Suprapubic skin (tissue), 4 donors: ENCODE measurements around the gene CCDC68. TPM values are rescaled to one million over a fixed set of nuclear protein-coding genes. Genes with fewer than 3 reads are reported as not detected.
"Not testable (repeated sequence)": the region's sequence is repeated elsewhere in the genome, so short reads cannot be mapped to it uniquely, and the experiment has no call there.

ENCODE experiments used
- DNase-seq, 2 donors: peaks; one replicate each; pipeline ENCODE4 v3.0.0-alpha.2; 2019; ENCODE audit warnings: low spot score in 2 of 2
- H3K27ac ChIP-seq: fragments of 200-600 bp; sonication (generic); one replicate; pipeline ENCODE4 v1.5.1; 2019
- H3K27me3 ChIP-seq: fragments of 200-600 bp; sonication (generic); one replicate; pipeline ENCODE4 v1.5.1; 2019
- H3K36me3 ChIP-seq: fragments of 200-600 bp; sonication (generic); one replicate; pipeline ENCODE4 v1.5.1; 2019
- H3K4me1 ChIP-seq: fragments of 200-600 bp; sonication (generic); one replicate; pipeline ENCODE4 v1.5.1; 2019
- H3K4me3 ChIP-seq: fragments of 200-600 bp; sonication (generic); one replicate; pipeline ENCODE4 v1.5.1; 2019; ENCODE audit warnings: mild to moderate bottlenecking
- H3K9me3 ChIP-seq: fragments of 200-600 bp; sonication (generic); one replicate; pipeline ENCODE4 v1.5.1; 2019
- EP300 ChIP-seq: sonication (generic); formaldehyde crosslinking; IDR thresholded peaks from one replicate; pipeline ENCODE4 v1.6.1; 2017; ENCODE audit warnings: antibody characterized with exemption
- POLR2A ChIP-seq, 2 donors: fragments of 450-650 bp; IDR thresholded peaks; one replicate each; pipeline ENCODE4 v1.6.1; 2017; ENCODE audit warnings: antibody characterized with exemption in 2 of 2, mild to moderate bottlenecking in 2 of 2, moderate library complexity in 2 of 2
- POLR2AphosphoS5 ChIP-seq, 3 donors: sonication (generic); formaldehyde crosslinking; IDR thresholded peaks; one replicate each; pipeline ENCODE4 v1.6.1; 2017; ENCODE audit warnings: antibody characterized with exemption in 3 of 3
- WGBS: methylation state at CpG from one replicate; pipeline ENCODE4 v1.1.5; 2018; 5-methylcytosine and 5-hydroxymethylcytosine counted together
- total RNA-seq, 4 donors: library from RNA; depleted of rRNA; stranded (reverse); fragments of >200 nt; gene quantifications; one replicate each; pipeline ENCODE4 v1.1.0, GENCODE V29; 2016
- TF ChIP-seq, protein P1 (sequence below), 2 donors: fragments of 200-600 bp in 1 of 2; fragments of 450-650 bp in 1 of 2; sonication (generic) in 1 of 2; IDR thresholded peaks; one replicate each; pipeline ENCODE4 v1.5.1; 2016 to 2019; ENCODE audit warnings: antibody characterized with exemption in 2 of 2, mild to moderate bottlenecking in 1 of 2, moderate library complexity in 1 of 2

The CCDC68 gene
- total RNA-seq, 4 donors from 2014 or later, result 0.19 to 3.9 (median 1.4) TPM

DNA sequence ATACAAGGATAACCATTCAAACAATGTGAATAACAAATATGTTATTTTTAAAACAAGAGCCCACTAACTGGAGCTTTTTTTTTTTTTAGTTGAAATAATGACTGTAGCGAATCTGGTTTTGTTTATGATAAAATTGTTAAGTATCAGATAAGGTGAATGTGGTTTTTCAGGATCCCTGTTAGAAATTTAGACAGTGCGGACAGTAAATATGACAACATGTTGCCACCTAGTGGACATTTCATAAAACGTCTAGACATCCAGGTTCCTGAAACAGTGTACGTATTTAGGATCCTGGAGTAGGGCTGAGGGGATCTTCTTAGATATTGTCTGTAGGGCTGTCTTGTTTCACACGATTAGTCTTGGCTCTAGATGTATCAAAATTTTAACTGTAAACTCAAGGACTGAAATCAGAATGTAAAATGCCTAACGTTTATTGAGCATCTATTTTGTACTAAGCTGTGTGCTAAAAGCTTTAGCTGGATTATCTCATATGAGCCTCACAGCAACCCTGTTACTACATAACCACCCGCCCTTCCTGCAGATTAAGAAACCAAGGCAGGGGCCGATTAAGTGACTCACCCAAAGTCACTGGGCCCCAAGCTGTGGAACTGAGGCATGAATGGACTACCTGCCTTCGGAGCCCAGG lies 23.9 kb upstream of the CCDC68 start:
- Histone ChIP-seq H3K27ac (no peak overlapping the region), H3K4me3 (no peak overlapping the region), H3K27me3 (no peaks in the 10 kb centered on the region), H3K9me3 (no peaks in the 10 kb centered on the region), H3K4me1 (no peaks in the 10 kb centered on the region), H3K36me3 (no peaks in the 10 kb centered on the region)
- no peak for TF ChIP-seq POLR2A (IDR thresholded peaks at IDR 0.05)
- TF ChIP-seq, protein P1, sequence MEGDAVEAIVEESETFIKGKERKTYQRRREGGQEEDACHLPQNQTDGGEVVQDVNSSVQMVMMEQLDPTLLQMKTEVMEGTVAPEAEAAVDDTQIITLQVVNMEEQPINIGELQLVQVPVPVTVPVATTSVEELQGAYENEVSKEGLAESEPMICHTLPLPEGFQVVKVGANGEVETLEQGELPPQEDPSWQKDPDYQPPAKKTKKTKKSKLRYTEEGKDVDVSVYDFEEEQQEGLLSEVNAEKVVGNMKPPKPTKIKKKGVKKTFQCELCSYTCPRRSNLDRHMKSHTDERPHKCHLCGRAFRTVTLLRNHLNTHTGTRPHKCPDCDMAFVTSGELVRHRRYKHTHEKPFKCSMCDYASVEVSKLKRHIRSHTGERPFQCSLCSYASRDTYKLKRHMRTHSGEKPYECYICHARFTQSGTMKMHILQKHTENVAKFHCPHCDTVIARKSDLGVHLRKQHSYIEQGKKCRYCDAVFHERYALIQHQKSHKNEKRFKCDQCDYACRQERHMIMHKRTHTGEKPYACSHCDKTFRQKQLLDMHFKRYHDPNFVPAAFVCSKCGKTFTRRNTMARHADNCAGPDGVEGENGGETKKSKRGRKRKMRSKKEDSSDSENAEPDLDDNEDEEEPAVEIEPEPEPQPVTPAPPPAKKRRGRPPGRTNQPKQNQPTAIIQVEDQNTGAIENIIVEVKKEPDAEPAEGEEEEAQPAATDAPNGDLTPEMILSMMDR (IDR thresholded peaks at IDR 0.05), result peak; percentile 35 to 42
- 23% methylated on average over 9 of the region's 9 CpGs for WGBS
- DNase-seq, result no peak

DNA sequence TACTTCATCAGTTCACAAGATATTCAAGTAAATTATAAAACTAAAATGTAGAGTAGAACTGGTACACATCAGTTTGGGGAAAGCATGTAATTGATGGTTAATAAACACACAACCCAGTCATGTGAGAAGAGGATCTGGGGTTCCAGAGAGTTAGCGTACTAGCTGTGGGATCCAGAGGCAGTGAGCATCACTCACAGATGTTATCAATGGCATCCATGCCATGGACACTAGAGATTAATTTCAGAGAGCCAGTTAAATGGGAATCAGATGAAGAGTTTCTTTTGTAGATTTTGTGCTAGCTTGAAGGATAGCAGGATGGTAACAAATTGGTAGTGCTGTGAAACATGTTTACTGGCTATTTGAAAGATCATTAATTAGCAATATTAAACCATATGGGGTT lies 21.8 kb upstream of the CCDC68 start:
- WGBS, result 84% methylated on average over 1 of the region's 1 CpG
- no peak for DNase-seq
- TF ChIP-seq POLR2A (IDR thresholded peaks at IDR 0.05), result no peak
- TF ChIP-seq, protein P1 (IDR thresholded peaks at IDR 0.05), result no peak
- TF ChIP-seq EP300, result no peak
- no peak for TF ChIP-seq POLR2AphosphoS5 (IDR thresholded peaks at IDR 0.05)
- Histone ChIP-seq H3K27me3 (no peaks in the 10 kb centered on the region), H3K36me3 (no peaks in the 10 kb centered on the region), H3K4me3 (no peak overlapping the region), H3K27ac (no peak overlapping the region), H3K4me1 (no peaks in the 10 kb centered on the region), H3K9me3 (no peaks in the 10 kb centered on the region)

DNA sequence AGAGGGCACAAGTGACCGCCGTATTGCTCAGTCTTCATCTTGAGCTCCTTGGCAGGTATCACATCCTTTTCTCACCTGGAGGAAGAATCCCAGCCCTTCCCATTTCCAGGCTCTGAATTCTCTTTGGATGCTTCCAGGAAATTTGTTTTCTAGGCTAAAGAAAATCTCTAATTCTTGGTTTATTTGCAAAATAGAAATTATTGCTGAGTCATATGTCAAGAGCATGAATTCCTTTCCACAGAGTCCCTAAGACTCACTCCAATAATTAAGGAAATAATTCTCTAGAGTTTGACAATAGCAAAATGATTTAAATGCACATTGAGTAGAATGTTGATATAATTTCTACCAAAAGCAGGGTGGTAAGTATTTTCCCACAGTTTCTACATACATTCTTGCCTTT lies 16.3 kb upstream of the CCDC68 start:
- Histone ChIP-seq H3K27me3 (no peaks in the 10 kb centered on the region), H3K27ac (no peak overlapping the region), H3K36me3 (no peaks in the 10 kb centered on the region), H3K4me1 (no peaks in the 10 kb centered on the region), H3K4me3 (no peak overlapping the region), H3K9me3 (no peaks in the 10 kb centered on the region)
- DNase-seq, result no peak
- WGBS, result 85% methylated on average over 2 of the region's 2 CpGs
- TF ChIP-seq POLR2A (IDR thresholded peaks at IDR 0.05), result no peak
- no peak for TF ChIP-seq POLR2AphosphoS5 (IDR thresholded peaks at IDR 0.05)
- TF ChIP-seq, protein P1 (IDR thresholded peaks at IDR 0.05), result no peak
- TF ChIP-seq EP300, result no peak

DNA sequence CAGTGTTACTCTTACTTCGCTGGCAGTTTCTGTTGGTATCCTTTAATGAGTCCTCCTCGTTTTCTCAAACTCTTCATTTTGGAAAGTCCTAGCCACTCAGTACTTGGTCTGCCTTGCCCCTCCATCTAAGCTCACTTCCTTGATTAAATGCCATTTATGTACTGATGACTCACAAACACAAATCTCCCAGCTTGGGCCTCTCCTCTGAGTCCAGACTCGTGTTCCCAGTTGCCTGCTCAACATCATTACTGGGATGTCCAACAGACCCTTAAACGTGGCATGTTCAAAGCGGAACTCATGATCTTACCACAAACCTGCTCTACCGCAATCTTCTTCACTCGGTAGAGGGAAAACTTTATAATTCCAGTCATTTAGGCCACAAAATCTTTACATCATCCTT lies 13.8 kb upstream of the CCDC68 start:
- Histone ChIP-seq H3K9me3 (no peaks in the 10 kb centered on the region), H3K36me3 (no peaks in the 10 kb centered on the region), H3K4me3 (no peak overlapping the region), H3K27me3 (no peaks in the 10 kb centered on the region), H3K4me1 (no peaks in the 10 kb centered on the region), H3K27ac (no peak overlapping the region)
- no peak for TF ChIP-seq POLR2AphosphoS5 (IDR thresholded peaks at IDR 0.05)
- TF ChIP-seq, protein P1 (IDR thresholded peaks at IDR 0.05), result no peak
- TF ChIP-seq EP300, result no peak
- no peak for TF ChIP-seq POLR2A (IDR thresholded peaks at IDR 0.05)
- DNase-seq, result no peak
- WGBS, result 84% methylated on average over 7 of the region's 7 CpGs

DNA sequence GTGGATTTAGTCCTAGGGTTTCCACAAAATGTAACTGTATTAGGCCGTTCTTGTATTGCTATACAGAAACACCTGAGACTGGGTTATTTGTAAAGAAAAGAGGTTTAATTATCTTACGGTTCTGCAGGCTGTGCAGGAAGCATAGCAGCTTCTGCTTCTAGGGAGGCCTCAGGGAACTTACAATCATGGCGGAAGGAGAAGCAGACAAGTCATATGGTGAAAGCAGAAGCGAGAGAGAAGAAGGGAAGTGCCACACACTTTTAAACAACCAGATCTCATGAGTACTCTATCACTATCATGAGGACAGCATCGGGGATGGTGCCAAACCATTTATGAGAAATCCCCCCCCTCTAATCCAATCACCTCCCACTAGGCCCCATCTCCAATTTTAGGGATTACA lies 9.5 kb upstream of the CCDC68 start:
- H3K36me3 ChIP-seq, result no peaks in the 10 kb centered on the region
- TF ChIP-seq EP300, result no peak
- TF ChIP-seq, protein P1 (IDR thresholded peaks at IDR 0.05), result no peak
- no peaks in the 10 kb centered on the region for H3K4me1 ChIP-seq
- DNase-seq, result no peak
- H3K27me3 ChIP-seq, result no peaks in the 10 kb centered on the region
- no peak overlapping the region for H3K4me3 ChIP-seq
- 90% methylated on average over 5 of the region's 5 CpGs for WGBS
- H3K27ac ChIP-seq, result no peak overlapping the region
- no peaks in the 10 kb centered on the region for H3K9me3 ChIP-seq

DNA sequence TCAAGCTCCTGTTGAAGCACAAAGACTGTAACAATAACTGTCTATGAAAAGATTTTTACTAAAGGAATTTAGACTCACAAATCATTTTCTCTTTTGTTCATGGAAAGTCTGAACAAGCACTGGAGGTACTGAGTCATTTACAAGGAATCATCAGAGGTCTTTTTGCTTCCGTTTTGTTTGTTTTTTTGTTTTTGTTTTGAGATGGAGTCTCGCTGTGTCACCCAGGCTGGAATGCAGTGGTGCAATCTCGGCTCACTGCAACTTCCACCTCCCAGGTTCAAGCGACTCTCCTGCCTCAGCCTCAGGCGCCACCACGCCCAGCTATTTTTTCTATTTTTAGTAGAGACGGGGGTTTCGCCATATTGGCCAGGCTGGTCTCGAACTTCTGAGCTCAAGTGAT lies 9.0 kb upstream of the CCDC68 start:
- H3K27ac ChIP-seq, H3K4me3 ChIP-seq, H3K36me3 ChIP-seq, H3K4me1 ChIP-seq, H3K27me3 ChIP-seq, H3K9me3 ChIP-seq, DNase-seq: not testable (repeated sequence)
- 82% methylated on average over 9 of the region's 9 CpGs for WGBS
